ENCODE data around the gene TLR7. TPM values are rescaled to one million over a fixed set of nuclear protein-coding genes. Genes with fewer than 3 reads are reported as not detected.

The TLR7 gene
- total and polyA plus RNA-seq, 9 of the 15 experiments (the other 6 are each of a cell fraction or from before 2014, with no cell fraction given), result 0.04 to 0.13 (median 0.07) TPM; not detected in 6

- TF ChIP-seq CHD7 (IDR thresholded peaks at IDR 0.05; ENCODE audit: low read depth, low read length) (no peak), U2AF1 (optimal IDR thresholded peaks at IDR 0.05; ENCODE audit: low read depth, low read length) (no peak), GABPB1 (CRISPR knock-in tag; IDR thresholded peaks at IDR 0.05) (no peak), STAT5A (IDR thresholded peaks at IDR 0.05; ENCODE audit: borderline replicate concordance, low read length) (no peak), ZNF444 (CRISPR knock-in tag; IDR thresholded peaks at IDR 0.05) (no peak), CBFA2T3 (IDR thresholded peaks at IDR 0.05) (no peak), PCBP1 (IDR thresholded peaks at IDR 0.05; ENCODE audit: low read depth, low read length, poor library complexity, severe bottlenecking) (no peak), ZNF384 (IDR thresholded peaks at IDR 0.05; ENCODE audit: low read depth, low read length) (no peak)
Measured at GRCh38 chrX:12867685-12868084, 813 bp downstream of the TLR7 start (continued).
